Kidney capillary endothelial cell (primary cell): ENCODE results near the gene RAX.
A peak's percentile ranks its signal among the peaks of the same experiment; 100 is the strongest.
"Not testable (repeated sequence)": the region's sequence is repeated elsewhere in the genome, so short reads cannot be mapped to it uniquely, and the experiment has no call there.

Source experiments
- DNase-seq: peaks from one replicate; pipeline ENCODE4 v3.0.0-alpha.2; 2018; ENCODE audit warnings: low spot score

The RAX gene

GRCh38 chr18:59273759-59274532 lies 692 bp upstream of the RAX start:
- no peak for DNase-seq

GRCh38 chr18:59272221-59272888 lies 899 bp downstream of the RAX start:
- no peak for DNase-seq

- no peak for DNase-seq
These were observed 1.5 kb downstream of the RAX start for GRCh38 chr18:59271606-59272220.

GRCh38 chr18:59270689-59271257 lies 2.5 kb downstream of the RAX start:
- no peak for DNase-seq

GRCh38 chr18:59269563-59270119 lies 3.6 kb downstream of the RAX start:
- DNase-seq: no peak

- no peak for DNase-seq
These were observed 4.3 kb downstream of the RAX start for GRCh38 chr18:59268721-59269562.

- no peak for DNase-seq
These were observed 5.0 kb downstream of the RAX start for GRCh38 chr18:59268127-59268720.

- DNase-seq: no peak
These were observed 5.6 kb downstream of the RAX start for GRCh38 chr18:59267503-59268126.

GRCh38 chr18:59266886-59267502 lies 6.3 kb downstream of the RAX start:
- DNase-seq: no peak

GRCh38 chr18:59266459-59266858 lies 6.8 kb downstream of the RAX start:
- DNase-seq: no peak

GRCh38 chr18:59265974-59266369 lies 7.3 kb downstream of the RAX start:
- DNase-seq: no peak

GRCh38 chr18:59265246-59265973 lies 7.8 kb downstream of the RAX start:
- DNase-seq: no peak

- no peak for DNase-seq
These were observed 8.5 kb downstream of the RAX start for GRCh38 chr18:59264651-59265245.

GRCh38 chr18:59264121-59264571 lies 9.1 kb downstream of the RAX start:
- no peak for DNase-seq

- DNase-seq: no peak
These were observed 9.6 kb downstream of the RAX start for GRCh38 chr18:59263661-59264060.

GRCh38 chr18:59262243-59262642 lies 11.0 kb downstream of the RAX start:
- DNase-seq: not testable (repeated sequence)

- DNase-seq: not testable (repeated sequence)
These were observed 11.4 kb downstream of the RAX start for GRCh38 chr18:59261842-59262241.

GRCh38 chr18:59255491-59255890 lies 17.8 kb downstream of the RAX start:
- not testable (repeated sequence) for DNase-seq

GRCh38 chr18:59249199-59249774 lies 24.0 kb downstream of the RAX start:
- DNase-seq: peak; percentile 61
